Neural cell (in vitro differentiated cells): Measurements from ENCODE around the gene PRELID2. TPM values are rescaled to one million over a fixed set of nuclear protein-coding genes. Genes with fewer than 3 reads are reported as not detected.

Experiments
- H2AFZ ChIP-seq: fragments of 200-600, 300-800 bp; sonication (generic), shearing (Covaris generic); 2 replicates; pipeline ENCODE4 v1.6.0; 2014; ENCODE audit warnings: low read depth, mild to moderate bottlenecking, antibody characterized with exemption, low read length, moderate library complexity
- H3F3A ChIP-seq: fragments of 200-600 bp; shearing (Covaris generic); 2 replicates; pipeline ENCODE4 v1.6.1; 2016; ENCODE audit warnings: mild to moderate bottlenecking, moderate library complexity, mixed read lengths, antibody characterized with exemption, low read length; ENCODE audit not compliant: insufficient read depth, poor library complexity, severe bottlenecking
- H3K27ac ChIP-seq: fragments of 200-600, 300-800 bp; sonication (generic), shearing (Covaris generic); 2 replicates; pipeline ENCODE4 v1.5.1; 2014; ENCODE audit warnings: mild to moderate bottlenecking, low read length, moderate library complexity
- H3K27me3 ChIP-seq: fragments of 300-800, 200-600 bp; sonication (generic), shearing (Covaris generic); 2 replicates; pipeline ENCODE4 v1.6.0; 2014; ENCODE audit warnings: mild to moderate bottlenecking, low read depth, low read length, moderate library complexity; ENCODE audit not compliant: insufficient read depth
- H3K36me3 ChIP-seq: fragments of 300-800, 200-600 bp; sonication (generic), shearing (Covaris generic); 2 replicates; pipeline ENCODE4 v1.5.1; 2014; ENCODE audit warnings: mild to moderate bottlenecking, antibody characterized with exemption, low read length, moderate library complexity; ENCODE audit not compliant: insufficient read depth
- H3K4me2 ChIP-seq: fragments of 300-800, 200-600 bp; sonication (generic), shearing (Covaris generic); 2 replicates; pipeline ENCODE4 v1.6.0; 2014; ENCODE audit warnings: mild to moderate bottlenecking, low read length
- H3K4me3 ChIP-seq: fragments of 300-800, 200-600 bp; sonication (generic), shearing (Covaris generic); 2 replicates; pipeline ENCODE4 v1.5.1; 2014; ENCODE audit warnings: mild to moderate bottlenecking, low read length, moderate library complexity
- H3K79me2 ChIP-seq: fragments of 200-600 bp; shearing (Covaris generic); replicated peaks from 2 replicates; pipeline ENCODE4 v1.6.0; 2014; ENCODE audit warnings: mild to moderate bottlenecking, low read length, moderate library complexity; ENCODE audit not compliant: insufficient read depth
- H3K9ac ChIP-seq: fragments of 300-800, 200-600 bp; sonication (generic), shearing (Covaris generic); 2 replicates; pipeline ENCODE4 v1.6.1; 2016; ENCODE audit warnings: mild to moderate bottlenecking, low read length, mixed read lengths
- H3K9me2 ChIP-seq: fragments of 200-600 bp; shearing (Covaris generic); 2 replicates; pipeline ENCODE4 v1.6.1; 2016; ENCODE audit warnings: mild to moderate bottlenecking, low read length, mixed read lengths; ENCODE audit not compliant: insufficient read depth
- H3K9me3 ChIP-seq: fragments of 200-600, 300-800 bp; sonication (generic), shearing (Covaris generic); 2 replicates; pipeline ENCODE4 v1.6.1; 2016; ENCODE audit warnings: mild to moderate bottlenecking, mixed run types, low read length, moderate library complexity, mixed read lengths
- H4K20me1 ChIP-seq: fragments of 200-600 bp; shearing (Covaris generic); 2 replicates; pipeline ENCODE4 v1.6.1; 2016; ENCODE audit warnings: mild to moderate bottlenecking, mixed run types; ENCODE audit not compliant: insufficient read depth
- CTCF ChIP-seq: fragments of 450-650 bp; IDR thresholded peaks from 2 replicates; pipeline ENCODE4 v1.5.1; 2014; ENCODE audit warnings: antibody characterized with exemption, mild to moderate bottlenecking, moderate library complexity; ENCODE audit not compliant: poor library complexity, severe bottlenecking
- EP300 ChIP-seq: fragments of 450-650 bp; conservative IDR thresholded peaks from 2 replicates; pipeline ENCODE4 v1.6.1; 2014; ENCODE audit warnings: antibody characterized with exemption, mild to moderate bottlenecking, moderate library complexity; ENCODE audit not compliant: poor library complexity, severe bottlenecking
- EZH2 ChIP-seq: fragments of 200-600, 300-800 bp; shearing (Covaris generic), sonication (generic); IDR thresholded peaks from 2 replicates; pipeline ENCODE4 v1.6.1; 2014; ENCODE audit warnings: antibody characterized with exemption, low read length, borderline replicate concordance, mild to moderate bottlenecking; ENCODE audit not compliant: insufficient read depth, poor library complexity, severe bottlenecking
- MXI1 ChIP-seq: fragments of 450-650 bp; conservative IDR thresholded peaks from 2 replicates; pipeline ENCODE4 v1.6.1; 2014; ENCODE audit warnings: antibody characterized with exemption, mild to moderate bottlenecking; ENCODE audit not compliant: poor library complexity, severe bottlenecking
- POLR2AphosphoS5 ChIP-seq: IDR thresholded peaks from 2 replicates; pipeline ENCODE4 v1.6.1; 2012
- RAD21 ChIP-seq: fragments of 450-650 bp; conservative IDR thresholded peaks from 2 replicates; pipeline ENCODE4 v1.6.1; 2014; ENCODE audit warnings: antibody characterized with exemption, mild to moderate bottlenecking, moderate library complexity
- REST ChIP-seq: IDR thresholded peaks from 2 replicates; pipeline ENCODE4 v1.6.1; 2012; ENCODE audit warnings: borderline replicate concordance
- SMC3 ChIP-seq: fragments of 450-650 bp; conservative IDR thresholded peaks from 2 replicates; pipeline ENCODE4 v1.6.1; 2014; ENCODE audit warnings: antibody characterized with exemption, mild to moderate bottlenecking, moderate library complexity; ENCODE audit not compliant: poor library complexity
- TAF1 ChIP-seq: IDR thresholded peaks from 2 replicates; pipeline ENCODE4 v1.6.1; 2012; ENCODE audit warnings: low read depth
- polyA plus RNA-seq: library from polyadenylated mRNA; depleted of rRNA; stranded (reverse); fragments of >200 nt; gene quantifications from 2 replicates; pipeline ENCODE4 v1.2.3, GENCODE V29; 2014

The PRELID2 gene
- polyA plus RNA-seq, 1 donor from 2014 or later = not detected

GRCh38 chr5:145752534-145752933 lies 82.6 kb downstream of the PRELID2 start:
- H3K36me3 ChIP-seq = no peaks in the 10 kb centered on the region
- H3K79me2 ChIP-seq = no peaks in the 10 kb centered on the region
- no peaks in the 10 kb centered on the region for H3F3A ChIP-seq
- no peaks in the 10 kb centered on the region for H3K9me3 ChIP-seq
- no peak overlapping the region for H3K27ac ChIP-seq
- no peaks in the 10 kb centered on the region for H3K9me2 ChIP-seq
- no peak overlapping the region for H3K4me3 ChIP-seq
- no peak overlapping the region for H3K9ac ChIP-seq
- no peak for TF ChIP-seq RAD21
- TF ChIP-seq EZH2 = no peak
- no peak for TF ChIP-seq MXI1
- no peak for TF ChIP-seq EP300
- no peak for TF ChIP-seq CTCF
- TF ChIP-seq REST = no peak
- TF ChIP-seq POLR2AphosphoS5 = no peak
- TF ChIP-seq TAF1 = no peak
- no peak for TF ChIP-seq SMC3
- no peaks in the 10 kb centered on the region for H4K20me1 ChIP-seq
- no peak overlapping the region for H3K4me2 ChIP-seq
- H3K27me3 ChIP-seq = no peaks in the 10 kb centered on the region
- H2AFZ ChIP-seq = no peak overlapping the region

GRCh38 chr5:145750199-145750598 lies 84.9 kb downstream of the PRELID2 start:
- H3K4me2 ChIP-seq = no peak overlapping the region
- TF ChIP-seq REST (no peak), TAF1 (no peak), MXI1 (no peak), POLR2AphosphoS5 (no peak), CTCF (no peak), RAD21 (no peak), EZH2 (no peak), EP300 (no peak), SMC3 (no peak)
- H3K79me2 ChIP-seq = no peaks in the 10 kb centered on the region
- H3K4me3 ChIP-seq = no peak overlapping the region
- no peaks in the 10 kb centered on the region for H4K20me1 ChIP-seq
- H3K9me3 ChIP-seq = no peaks in the 10 kb centered on the region
- H3K36me3 ChIP-seq = no peaks in the 10 kb centered on the region
- no peaks in the 10 kb centered on the region for H3K27me3 ChIP-seq
- no peaks in the 10 kb centered on the region for H3K9me2 ChIP-seq
- no peak overlapping the region for H2AFZ ChIP-seq
- H3K9ac ChIP-seq = no peak overlapping the region
- H3K27ac ChIP-seq = no peak overlapping the region
- H3F3A ChIP-seq = no peaks in the 10 kb centered on the region
